D721Med (cell line): ENCODE measurements around the gene CDH26.
"Not testable (repeated sequence)": the region's sequence is repeated elsewhere in the genome, so short reads cannot be mapped to it uniquely, and the experiment has no call there.

Source experiments
- DNase-seq: peaks from one replicate; pipeline ENCODE4 v3.0.0; 2011; ENCODE audit warnings: low spot score; ENCODE audit not compliant: insufficient read length
- FAIRE-seq: peaks from 2 replicates; lab custom pipeline; 2011; peaks lifted over from hg19 to GRCh38; lab: Jason Lieb, UNC
- TF ChIP-seq, protein P1 (sequence below): IDR thresholded peaks from 2 replicates; pipeline ENCODE4 v1.5.1; 2012; ENCODE audit warnings: mild to moderate bottlenecking, control low read depth; ENCODE audit not compliant: insufficient read depth; ENCODE audit errors: missing control alignments

Gene CDH26

DNA sequence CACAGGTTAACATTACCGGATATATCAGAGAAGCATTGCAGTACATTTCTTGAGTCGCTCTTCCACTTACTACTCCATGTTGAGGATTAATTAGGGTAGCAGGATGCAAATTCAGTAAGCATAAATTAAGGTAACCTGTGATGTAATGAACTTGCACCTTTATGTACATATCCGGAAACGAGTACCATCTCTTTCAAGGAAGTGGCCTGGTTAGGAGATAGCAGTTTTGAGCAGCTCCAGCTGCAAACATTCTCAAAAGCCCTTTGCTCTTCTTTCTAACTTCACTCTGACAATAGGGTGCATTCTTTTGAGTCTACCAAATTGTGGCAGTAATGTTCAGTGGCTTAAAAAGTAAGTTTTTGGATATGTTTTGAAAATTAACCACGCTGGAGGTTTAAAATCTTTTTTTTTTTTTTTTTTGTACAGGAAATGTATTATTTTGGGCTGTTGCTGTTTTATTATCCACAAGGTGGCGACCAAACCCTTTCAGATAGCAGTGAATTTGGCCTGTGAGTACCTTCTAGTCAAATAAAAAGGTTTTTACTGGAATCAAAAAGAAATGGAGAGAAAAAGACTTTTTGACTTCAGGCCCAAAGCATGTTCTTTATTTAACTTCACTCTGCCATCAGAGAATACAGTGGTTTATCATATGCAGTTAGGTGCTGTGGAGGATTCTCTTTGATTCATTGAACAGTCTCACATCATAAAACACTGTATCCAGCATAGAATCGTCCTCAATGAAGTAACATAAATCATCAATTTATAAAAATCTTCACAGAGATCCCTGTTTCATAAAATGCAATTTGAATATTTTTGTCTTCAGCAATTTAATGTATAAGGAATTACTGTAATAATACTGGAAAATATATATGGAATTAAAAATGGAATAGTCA, 9.1 kb upstream of the CDH26 start:
- no peak for FAIRE-seq
- TF ChIP-seq, protein P1, sequence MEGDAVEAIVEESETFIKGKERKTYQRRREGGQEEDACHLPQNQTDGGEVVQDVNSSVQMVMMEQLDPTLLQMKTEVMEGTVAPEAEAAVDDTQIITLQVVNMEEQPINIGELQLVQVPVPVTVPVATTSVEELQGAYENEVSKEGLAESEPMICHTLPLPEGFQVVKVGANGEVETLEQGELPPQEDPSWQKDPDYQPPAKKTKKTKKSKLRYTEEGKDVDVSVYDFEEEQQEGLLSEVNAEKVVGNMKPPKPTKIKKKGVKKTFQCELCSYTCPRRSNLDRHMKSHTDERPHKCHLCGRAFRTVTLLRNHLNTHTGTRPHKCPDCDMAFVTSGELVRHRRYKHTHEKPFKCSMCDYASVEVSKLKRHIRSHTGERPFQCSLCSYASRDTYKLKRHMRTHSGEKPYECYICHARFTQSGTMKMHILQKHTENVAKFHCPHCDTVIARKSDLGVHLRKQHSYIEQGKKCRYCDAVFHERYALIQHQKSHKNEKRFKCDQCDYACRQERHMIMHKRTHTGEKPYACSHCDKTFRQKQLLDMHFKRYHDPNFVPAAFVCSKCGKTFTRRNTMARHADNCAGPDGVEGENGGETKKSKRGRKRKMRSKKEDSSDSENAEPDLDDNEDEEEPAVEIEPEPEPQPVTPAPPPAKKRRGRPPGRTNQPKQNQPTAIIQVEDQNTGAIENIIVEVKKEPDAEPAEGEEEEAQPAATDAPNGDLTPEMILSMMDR: peak; percentile 59
- no peak for DNase-seq

DNA sequence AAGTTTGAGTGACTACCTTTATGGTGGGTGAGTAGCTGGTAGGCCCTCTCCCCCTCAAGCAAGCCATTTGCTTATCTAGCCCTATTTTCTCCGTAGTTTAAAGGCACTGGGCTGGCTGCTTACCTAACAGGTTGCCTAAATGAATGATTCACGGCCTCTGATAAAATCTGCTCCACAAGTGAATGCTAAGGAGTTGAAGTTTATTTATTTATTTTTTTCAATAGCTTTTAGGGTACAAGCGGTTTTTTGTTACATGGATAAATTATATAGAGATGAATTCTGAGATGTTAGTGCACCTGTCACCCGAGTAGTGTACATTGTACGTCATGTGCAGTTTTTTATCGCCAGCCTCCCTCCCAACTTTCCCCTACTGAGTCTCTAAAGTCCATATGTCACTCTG, 8.3 kb upstream of the CDH26 start:
- DNase-seq (no peak), FAIRE-seq (no peak)
- TF ChIP-seq, protein P1: no peak

DNA sequence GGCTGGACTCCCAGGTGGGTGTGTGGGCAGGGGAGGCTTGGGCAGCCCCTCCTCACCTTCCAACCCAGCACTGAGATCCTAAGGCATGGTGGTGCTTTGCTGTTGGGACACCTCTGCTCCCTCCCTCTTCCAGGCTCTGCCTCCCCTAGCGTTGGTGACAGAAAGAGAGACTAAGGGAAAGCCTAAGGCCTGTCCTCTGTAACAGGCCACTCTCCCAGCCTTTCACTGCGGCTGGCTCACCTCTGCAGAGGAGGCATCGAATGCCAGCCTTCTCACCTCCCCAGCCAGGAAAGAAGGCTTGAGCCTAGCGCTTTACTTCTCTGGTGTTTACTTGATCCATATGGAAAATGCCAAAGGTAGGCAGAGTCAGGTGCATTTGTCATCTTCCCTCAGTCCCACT, 3.5 kb upstream of the CDH26 start:
- TF ChIP-seq, protein P1: no peak
- no peak for DNase-seq
- FAIRE-seq: no peak

DNA sequence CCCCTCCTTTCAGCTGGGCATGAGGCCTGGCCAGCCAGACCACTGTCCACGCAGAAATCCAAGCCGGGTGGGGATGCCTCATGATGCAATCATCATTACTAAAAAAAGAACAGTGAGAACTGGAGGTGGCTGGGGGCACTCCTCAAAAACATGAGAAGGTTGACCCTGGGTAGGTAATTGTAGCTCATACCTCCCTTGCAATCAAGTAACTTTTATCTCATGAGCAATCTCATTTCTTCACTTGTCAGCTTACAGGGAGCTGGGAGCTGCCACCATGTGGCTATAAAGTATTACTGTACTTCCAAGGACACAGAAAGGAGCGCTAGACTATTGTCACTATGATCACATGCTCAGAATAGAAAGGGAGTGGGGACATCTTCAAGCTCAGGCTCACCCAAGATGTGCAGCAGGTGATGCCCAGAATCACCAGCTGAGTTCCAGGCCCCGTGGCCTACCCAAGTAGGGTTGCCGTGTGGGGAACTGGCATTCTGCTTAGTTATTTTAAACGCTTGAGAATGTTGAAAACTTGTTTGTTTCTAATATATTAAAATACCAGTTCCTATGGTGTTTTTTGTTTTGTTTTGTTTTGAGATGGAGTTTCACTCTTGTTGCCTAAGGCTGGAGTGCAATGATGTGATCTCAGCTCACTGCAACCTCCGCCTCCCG, 3.0 kb upstream of the CDH26 start:
- no peak for FAIRE-seq
- no peak for DNase-seq
- TF ChIP-seq, protein P1: peak; percentile 32

DNA sequence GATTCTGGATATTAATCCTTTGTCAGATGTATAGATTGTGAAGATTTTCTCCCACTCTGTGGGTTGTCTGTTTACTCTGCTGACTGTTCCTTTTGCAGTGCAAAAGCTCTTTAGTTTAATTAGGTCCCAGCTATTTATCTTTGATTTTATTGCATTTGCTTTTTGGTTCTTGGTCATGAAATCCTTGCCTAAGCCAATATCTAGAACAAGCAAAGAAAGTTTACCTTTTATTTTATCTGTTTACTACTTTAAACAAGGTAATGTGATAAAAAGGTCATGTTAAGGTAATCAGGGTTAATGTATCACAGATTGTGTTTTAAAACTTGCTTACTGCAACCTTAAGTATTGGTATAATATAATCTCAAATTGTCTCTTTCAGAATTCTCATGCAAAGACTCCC, 655 bp upstream of the CDH26 start:
- not testable (repeated sequence) for FAIRE-seq, DNase-seq

DNA sequence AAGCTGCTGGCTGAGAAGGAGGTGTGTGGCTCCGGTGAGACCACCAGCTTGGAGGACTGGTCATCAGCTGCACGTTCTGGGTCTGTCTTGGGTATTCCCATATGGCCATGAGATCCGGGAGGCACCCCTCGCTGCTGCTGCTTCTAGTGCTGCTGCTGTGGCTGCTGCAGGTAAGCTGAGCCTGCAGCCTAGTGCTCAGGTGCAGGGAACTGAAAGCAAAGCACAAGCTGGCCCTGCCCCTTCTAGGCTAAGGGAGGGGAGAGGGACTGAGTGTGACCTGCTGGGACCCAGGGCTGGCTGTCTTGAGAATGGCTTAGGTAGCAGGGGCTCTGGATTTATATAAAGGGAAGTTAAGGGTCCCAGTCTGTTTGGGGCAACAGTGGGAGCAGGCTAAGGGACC, 403 bp downstream of the CDH26 start:
- DNase-seq (no peak), FAIRE-seq (no peak)
- TF ChIP-seq, protein P1: no peak

DNA sequence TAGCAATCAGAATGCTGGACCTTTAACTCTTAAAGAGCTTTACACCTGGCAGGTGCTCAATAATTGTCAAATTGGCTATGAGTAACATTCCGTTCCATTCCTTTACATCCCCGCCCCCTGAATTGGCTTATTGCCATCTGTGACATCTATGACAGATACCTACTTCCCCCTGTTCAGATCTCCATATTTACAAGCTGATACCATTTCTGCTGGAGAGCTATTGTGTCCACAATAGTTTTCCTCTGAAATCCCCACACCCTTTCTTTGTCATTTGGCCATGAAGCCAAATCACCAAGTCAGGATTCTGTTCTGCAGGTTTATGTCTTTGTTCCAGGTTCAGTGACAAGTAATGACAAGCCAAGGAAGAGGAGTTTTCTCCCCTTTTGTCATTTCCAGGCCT, 3.2 kb downstream of the CDH26 start:
- TF ChIP-seq, protein P1: no peak
- FAIRE-seq (no peak), DNase-seq (no peak)
